GM12878 (cell line): ENCODE results near the gene DHRS4.

Experiments
- CREM ChIP-seq: IDR thresholded peaks from 2 replicates; pipeline ENCODE4 v1.6.1; 2014; ENCODE audit warnings: antibody characterized with exemption, low read depth
- EZH2 ChIP-seq: IDR thresholded peaks from 2 replicates; pipeline ENCODE4 v1.6.1; 2012; ENCODE audit warnings: low read depth, mild to moderate bottlenecking, control low read depth, inconsistent platforms, low read length, borderline replicate concordance; ENCODE audit not compliant: control insufficient read depth
- FOXK2 ChIP-seq: fragments of 450-650 bp; IDR thresholded peaks from 2 replicates; pipeline ENCODE4 v1.6.1; 2017; ENCODE audit warnings: mild to moderate bottlenecking, moderate library complexity
- HDAC2 ChIP-seq: fragments of 200-600 bp; sonication (generic); IDR thresholded peaks from 2 replicates; pipeline ENCODE4 v1.6.1; 2017
- JUNB ChIP-seq: IDR thresholded peaks from 2 replicates; pipeline ENCODE4 v1.6.1; 2016; ENCODE audit warnings: antibody characterized with exemption, mild to moderate bottlenecking
- LARP7 ChIP-seq: fragments of 450-650 bp; IDR thresholded peaks from 2 replicates; pipeline ENCODE4 v1.6.1; 2017; ENCODE audit warnings: mild to moderate bottlenecking
- MXI1 ChIP-seq: fragments of 150-350 bp; IDR thresholded peaks from 2 replicates; pipeline ENCODE4 v1.6.1; 2011; ENCODE audit warnings: low read depth, mild to moderate bottlenecking, inconsistent platforms, low read length, improper control_type of control experiment
- NFYB ChIP-seq: IDR thresholded peaks from 2 replicates; pipeline ENCODE4 v1.6.1; 2011; ENCODE audit warnings: low read depth, mild to moderate bottlenecking, low read length, improper control_type of control experiment, moderate library complexity; ENCODE audit not compliant: insufficient read depth
- SIN3A ChIP-seq: IDR thresholded peaks from 2 replicates; pipeline ENCODE4 v1.6.1; 2012; ENCODE audit warnings: low read depth, low read length, improper control_type of control experiment
- TCF12 ChIP-seq: IDR thresholded peaks from 2 replicates; pipeline ENCODE4 v1.6.1; 2011; ENCODE audit warnings: low read depth, mild to moderate bottlenecking, low read length
- TF ChIP-seq, protein P1 (sequence below), 3 experiments: IDR thresholded peaks in 2 of 3; conservative IDR thresholded peaks in 1 of 3; 2 replicates each; pipeline ENCODE4 v1.5.1; 2011; ENCODE audit warnings: low read depth in 3 of 3, low read length in 3 of 3, mild to moderate bottlenecking in 3 of 3, control low read depth in 2 of 3, moderate library complexity in 2 of 3, inconsistent platforms in 1 of 3, mixed read lengths in 1 of 3; ENCODE audit not compliant: control insufficient read depth in 2 of 3, insufficient read depth in 1 of 3; ENCODE audit errors: extremely low read depth in 1 of 3
- TF ChIP-seq, protein P2 (sequence below): fragments of 450-650 bp; formaldehyde crosslinking; IDR thresholded peaks from 2 replicates; pipeline ENCODE4 v1.4.0; 2020; ENCODE audit warnings: mild to moderate bottlenecking, moderate library complexity
- TF ChIP-seq, protein P3 (sequence below): fragments of 450-650 bp; conservative IDR thresholded peaks from 2 replicates; pipeline ENCODE4 v1.6.1; 2017; ENCODE audit warnings: mild to moderate bottlenecking, moderate library complexity

DNA sequence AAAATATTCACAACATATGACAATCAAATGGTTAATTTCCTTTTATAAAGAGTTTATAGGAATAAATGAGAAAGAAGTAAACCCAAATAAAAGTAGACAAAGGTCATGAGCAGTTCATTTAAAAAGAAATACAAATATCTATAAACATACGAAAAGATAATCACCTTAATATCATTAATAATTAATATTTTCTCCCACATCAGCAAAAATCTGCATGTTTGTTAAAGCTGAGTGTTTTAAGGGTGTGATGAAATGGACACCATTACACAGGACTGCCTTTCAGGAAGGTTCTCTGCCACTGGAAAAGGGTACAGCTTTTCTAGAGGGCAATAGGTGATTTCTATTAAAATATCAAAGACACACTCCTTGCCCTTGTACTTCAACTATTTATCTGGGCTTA, 14.7 kb upstream of the DHRS4 start:
- no peak for TF ChIP-seq EZH2
- no peak for TF ChIP-seq SIN3A
- no peak for TF ChIP-seq CREM
- TF ChIP-seq MXI1, result no peak
- TF ChIP-seq, protein P1, sequence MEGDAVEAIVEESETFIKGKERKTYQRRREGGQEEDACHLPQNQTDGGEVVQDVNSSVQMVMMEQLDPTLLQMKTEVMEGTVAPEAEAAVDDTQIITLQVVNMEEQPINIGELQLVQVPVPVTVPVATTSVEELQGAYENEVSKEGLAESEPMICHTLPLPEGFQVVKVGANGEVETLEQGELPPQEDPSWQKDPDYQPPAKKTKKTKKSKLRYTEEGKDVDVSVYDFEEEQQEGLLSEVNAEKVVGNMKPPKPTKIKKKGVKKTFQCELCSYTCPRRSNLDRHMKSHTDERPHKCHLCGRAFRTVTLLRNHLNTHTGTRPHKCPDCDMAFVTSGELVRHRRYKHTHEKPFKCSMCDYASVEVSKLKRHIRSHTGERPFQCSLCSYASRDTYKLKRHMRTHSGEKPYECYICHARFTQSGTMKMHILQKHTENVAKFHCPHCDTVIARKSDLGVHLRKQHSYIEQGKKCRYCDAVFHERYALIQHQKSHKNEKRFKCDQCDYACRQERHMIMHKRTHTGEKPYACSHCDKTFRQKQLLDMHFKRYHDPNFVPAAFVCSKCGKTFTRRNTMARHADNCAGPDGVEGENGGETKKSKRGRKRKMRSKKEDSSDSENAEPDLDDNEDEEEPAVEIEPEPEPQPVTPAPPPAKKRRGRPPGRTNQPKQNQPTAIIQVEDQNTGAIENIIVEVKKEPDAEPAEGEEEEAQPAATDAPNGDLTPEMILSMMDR (IDR thresholded peaks at IDR 0.05 in 2 of 3, conservative IDR thresholded peaks at IDR 0.05 in 1 of 3; ENCODE audit: control insufficient read depth in 2 of 3, extremely low read depth in 1 of 3, insufficient read depth in 1 of 3, low read depth in 3 of 3, low read length in 3 of 3), result no peak
- TF ChIP-seq, protein P2, sequence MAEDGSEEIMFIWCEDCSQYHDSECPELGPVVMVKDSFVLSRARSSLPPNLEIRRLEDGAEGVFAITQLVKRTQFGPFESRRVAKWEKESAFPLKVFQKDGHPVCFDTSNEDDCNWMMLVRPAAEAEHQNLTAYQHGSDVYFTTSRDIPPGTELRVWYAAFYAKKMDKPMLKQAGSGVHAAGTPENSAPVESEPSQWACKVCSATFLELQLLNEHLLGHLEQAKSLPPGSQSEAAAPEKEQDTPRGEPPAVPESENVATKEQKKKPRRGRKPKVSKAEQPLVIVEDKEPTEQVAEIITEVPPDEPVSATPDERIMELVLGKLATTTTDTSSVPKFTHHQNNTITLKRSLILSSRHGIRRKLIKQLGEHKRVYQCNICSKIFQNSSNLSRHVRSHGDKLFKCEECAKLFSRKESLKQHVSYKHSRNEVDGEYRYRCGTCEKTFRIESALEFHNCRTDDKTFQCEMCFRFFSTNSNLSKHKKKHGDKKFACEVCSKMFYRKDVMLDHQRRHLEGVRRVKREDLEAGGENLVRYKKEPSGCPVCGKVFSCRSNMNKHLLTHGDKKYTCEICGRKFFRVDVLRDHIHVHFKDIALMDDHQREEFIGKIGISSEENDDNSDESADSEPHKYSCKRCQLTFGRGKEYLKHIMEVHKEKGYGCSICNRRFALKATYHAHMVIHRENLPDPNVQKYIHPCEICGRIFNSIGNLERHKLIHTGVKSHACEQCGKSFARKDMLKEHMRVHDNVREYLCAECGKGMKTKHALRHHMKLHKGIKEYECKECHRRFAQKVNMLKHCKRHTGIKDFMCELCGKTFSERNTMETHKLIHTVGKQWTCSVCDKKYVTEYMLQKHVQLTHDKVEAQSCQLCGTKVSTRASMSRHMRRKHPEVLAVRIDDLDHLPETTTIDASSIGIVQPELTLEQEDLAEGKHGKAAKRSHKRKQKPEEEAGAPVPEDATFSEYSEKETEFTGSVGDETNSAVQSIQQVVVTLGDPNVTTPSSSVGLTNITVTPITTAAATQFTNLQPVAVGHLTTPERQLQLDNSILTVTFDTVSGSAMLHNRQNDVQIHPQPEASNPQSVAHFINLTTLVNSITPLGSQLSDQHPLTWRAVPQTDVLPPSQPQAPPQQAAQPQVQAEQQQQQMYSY (CRISPR knock-in tag), result no peak
- TF ChIP-seq NFYB, result no peak
- no peak for TF ChIP-seq LARP7
- no peak for TF ChIP-seq HDAC2
- TF ChIP-seq, protein P3, sequence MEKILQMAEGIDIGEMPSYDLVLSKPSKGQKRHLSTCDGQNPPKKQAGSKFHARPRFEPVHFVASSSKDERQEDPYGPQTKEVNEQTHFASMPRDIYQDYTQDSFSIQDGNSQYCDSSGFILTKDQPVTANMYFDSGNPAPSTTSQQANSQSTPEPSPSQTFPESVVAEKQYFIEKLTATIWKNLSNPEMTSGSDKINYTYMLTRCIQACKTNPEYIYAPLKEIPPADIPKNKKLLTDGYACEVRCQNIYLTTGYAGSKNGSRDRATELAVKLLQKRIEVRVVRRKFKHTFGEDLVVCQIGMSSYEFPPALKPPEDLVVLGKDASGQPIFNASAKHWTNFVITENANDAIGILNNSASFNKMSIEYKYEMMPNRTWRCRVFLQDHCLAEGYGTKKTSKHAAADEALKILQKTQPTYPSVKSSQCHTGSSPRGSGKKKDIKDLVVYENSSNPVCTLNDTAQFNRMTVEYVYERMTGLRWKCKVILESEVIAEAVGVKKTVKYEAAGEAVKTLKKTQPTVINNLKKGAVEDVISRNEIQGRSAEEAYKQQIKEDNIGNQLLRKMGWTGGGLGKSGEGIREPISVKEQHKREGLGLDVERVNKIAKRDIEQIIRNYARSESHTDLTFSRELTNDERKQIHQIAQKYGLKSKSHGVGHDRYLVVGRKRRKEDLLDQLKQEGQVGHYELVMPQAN, result no peak
- no peak for TF ChIP-seq FOXK2
- TF ChIP-seq TCF12, result no peak
- no peak for TF ChIP-seq JUNB
